ENCODE data around the gene CAMK1D.
A peak's percentile ranks its signal among the peaks of the same experiment; 100 is the strongest.

Gene CAMK1D

DNA sequence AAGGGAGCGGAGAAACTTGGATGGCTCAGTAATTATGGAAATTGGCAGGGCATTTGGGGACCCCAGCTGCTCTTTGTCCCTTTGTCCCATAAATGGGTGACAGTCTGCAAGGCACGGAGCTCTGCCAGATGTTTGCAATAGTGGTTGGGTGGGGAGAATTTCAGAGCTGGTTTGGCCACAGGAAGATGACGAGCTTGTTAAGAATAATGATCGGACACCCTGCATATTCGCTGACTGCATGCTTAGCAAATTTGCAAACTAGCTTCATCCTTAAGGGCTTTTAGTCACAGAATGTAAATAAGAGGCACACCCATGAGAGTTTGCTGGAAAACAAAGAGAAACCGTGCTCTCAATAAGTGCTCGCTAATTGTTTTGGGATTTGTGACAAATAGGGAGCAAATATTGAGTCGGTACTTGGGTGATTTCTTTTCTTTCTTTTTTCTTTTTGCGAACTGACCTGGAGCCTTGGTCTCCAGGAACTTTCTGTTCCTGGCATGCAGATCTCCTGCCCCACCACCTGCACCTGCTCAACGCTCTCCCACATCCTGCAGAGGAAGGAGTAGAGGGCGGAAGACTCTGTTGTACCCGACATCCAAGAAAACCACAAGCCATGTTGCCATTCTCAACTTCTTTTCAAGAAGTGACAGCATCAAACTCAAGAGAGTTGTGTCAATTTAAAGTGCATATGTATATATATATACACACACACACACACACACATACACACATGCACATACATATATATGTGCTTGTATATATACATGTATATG lies 238.9 kb downstream of the CAMK1D start:
- no peak for TF ChIP-seq BCL11A (tag by site-specific recombination; IDR thresholded peaks at IDR 0.05; ENCODE audit: low read depth)
- TF ChIP-seq ZNF514 (tag by site-specific recombination; IDR thresholded peaks at IDR 0.05) = no peak
- no peak for TF ChIP-seq ZNF600 (tag by site-specific recombination; IDR thresholded peaks at IDR 0.05)
- no peak for TF ChIP-seq ZNF548 (tag by site-specific recombination; IDR thresholded peaks at IDR 0.05)
- no peak for TF ChIP-seq ZNF76 (tag by site-specific recombination; IDR thresholded peaks at IDR 0.05; ENCODE audit: borderline replicate concordance, low read depth)
- no peak for TF ChIP-seq ZNF211 (tag by site-specific recombination; IDR thresholded peaks at IDR 0.05; ENCODE audit: low read depth)
- ChIA-PET CTCF (interaction anchor here (0.6 kb wide), 1 partner anchor 831 kb away, joined by 3 read pairs; no protein-coding TSS in a partner anchor), POLR2A (no interaction called here)

DNA sequence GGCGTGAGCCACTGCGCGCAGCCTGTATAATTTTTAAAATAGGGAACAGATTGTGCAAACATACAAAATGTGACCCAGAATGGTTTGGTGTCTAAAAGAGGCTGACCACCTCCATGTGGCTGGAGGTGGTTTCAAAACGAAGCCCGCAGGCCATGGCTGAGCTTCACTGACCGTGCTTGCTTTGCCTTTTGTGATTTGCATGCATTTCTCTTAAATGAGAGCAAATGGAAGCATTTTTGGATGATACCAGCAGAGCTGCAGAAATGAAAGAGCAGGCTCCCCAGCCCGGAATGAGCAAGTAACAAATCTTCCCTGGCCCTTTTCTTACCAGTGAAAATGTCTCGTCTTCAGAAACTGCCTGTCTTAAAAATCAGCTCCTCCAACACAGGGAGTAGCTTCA lies 239.9 kb downstream of the CAMK1D start:
- POLR2A ChIA-PET = no interaction called here
- Histone ChIP-seq H3K4me3 (ENCODE audit: low read depth, low read length) (no peak overlapping the region), H3K9me3 (ENCODE audit: control insufficient read depth, insufficient read depth, low read depth, low read length) (no peaks in the 10 kb centered on the region; the same call in 1 of the 2 replicates), H3K27ac (ENCODE audit: extremely low read depth, low read depth, low read length) (no peak overlapping the region), H3K36me3 (ENCODE audit: control insufficient read depth in 2 of 2, insufficient read depth in 1 of 2, low read length in 2 of 2) (no peaks in the 10 kb centered on the region), H3K4me1 (ENCODE audit: control insufficient read depth, insufficient read depth, low read length) (peaks cover 20% of the 10 kb centered on the region)
- CTCF ChIA-PET = interaction anchor here (0.8 to 1.5 kb wide), 2 partner anchors 9 to 67 kb away, joined by 4 read pairs; no protein-coding TSS in a partner anchor
- TF ChIP-seq ZNF394 (tag by site-specific recombination; IDR thresholded peaks at IDR 0.05; ENCODE audit: borderline replicate concordance) = 0 out of 2 replicates have a peak, but pooled peaks have one; percentile 17
- TF ChIP-seq ZNF324 (tag by site-specific recombination; IDR thresholded peaks at IDR 0.05) = no peak
- TF ChIP-seq KLF10 (tag by site-specific recombination; IDR thresholded peaks at IDR 0.05) = no peak

More for the DNA sequence above, 238.9 kb downstream of the CAMK1D start:
- Histone ChIP-seq H3K27ac (ENCODE audit: extremely low read depth, low read depth, low read length) (no peak overlapping the region), H3K36me3 (ENCODE audit: control insufficient read depth in 2 of 2, insufficient read depth in 1 of 2, low read length in 2 of 2) (no peaks in the 10 kb centered on the region), H3K4me1 (ENCODE audit: control insufficient read depth, insufficient read depth, low read length) (peaks cover 20% of the 10 kb centered on the region), H3K4me3 (ENCODE audit: low read depth, low read length) (no peak overlapping the region), H3K9me3 (ENCODE audit: control insufficient read depth, insufficient read depth, low read depth, low read length) (no peaks in the 10 kb centered on the region; the same call in 1 of the 2 replicates)

- H3K4me3 ChIP-seq (ENCODE audit: low read depth, low read length) = no peak overlapping the region
- no peaks in the 10 kb centered on the region; the same call in 1 of the 2 replicates for H3K9me3 ChIP-seq (ENCODE audit: control insufficient read depth, insufficient read depth, low read depth, low read length)
- CTCF ChIA-PET = interaction anchor here (0.6 to 1.5 kb wide), 3 partner anchors 10 to 66 kb away, joined by 3 to 4 read pairs (median 4); no protein-coding TSS in a partner anchor
- peaks cover 20% of the 10 kb centered on the region for H3K4me1 ChIP-seq (ENCODE audit: control insufficient read depth, insufficient read depth, low read length)
- POLR2A ChIA-PET = no interaction called here
- TF ChIP-seq SETDB1 (IDR thresholded peaks at IDR 0.05; ENCODE audit: insufficient read length, low read length) (no peak), ZFP37 (tag by site-specific recombination; IDR thresholded peaks at IDR 0.05) (no peak), ZNF426 (tag by site-specific recombination; IDR thresholded peaks at IDR 0.05) (no peak), ZBTB7A (tag by site-specific recombination; IDR thresholded peaks at IDR 0.05; ENCODE audit: low read depth) (no peak), WT1 (tag by site-specific recombination; IDR thresholded peaks at IDR 0.05) (no peak), PRDM6 (tag by site-specific recombination; IDR thresholded peaks at IDR 0.05) (no peak), ZNF248 (tag by site-specific recombination; IDR thresholded peaks at IDR 0.05) (no peak), ZNF48 (tag by site-specific recombination; IDR thresholded peaks at IDR 0.05) (no peak), ZNF394 (tag by site-specific recombination; IDR thresholded peaks at IDR 0.05; ENCODE audit: borderline replicate concordance) (no peak), ZBTB1 (tag by site-specific recombination; IDR thresholded peaks at IDR 0.05) (no peak), ZNF354C (tag by site-specific recombination; IDR thresholded peaks at IDR 0.05; ENCODE audit: borderline replicate concordance, low read depth) (no peak), MEIS1 (CRISPR knock-in tag; IDR thresholded peaks at IDR 0.05; ENCODE audit: borderline replicate concordance) (no peak), BCL11B (tag by site-specific recombination; IDR thresholded peaks at IDR 0.05; ENCODE audit: low read depth) (no peak), ZNF555 (tag by site-specific recombination; conservative IDR thresholded peaks at IDR 0.05) (no peak)
- TF ChIP-seq, protein P1, sequence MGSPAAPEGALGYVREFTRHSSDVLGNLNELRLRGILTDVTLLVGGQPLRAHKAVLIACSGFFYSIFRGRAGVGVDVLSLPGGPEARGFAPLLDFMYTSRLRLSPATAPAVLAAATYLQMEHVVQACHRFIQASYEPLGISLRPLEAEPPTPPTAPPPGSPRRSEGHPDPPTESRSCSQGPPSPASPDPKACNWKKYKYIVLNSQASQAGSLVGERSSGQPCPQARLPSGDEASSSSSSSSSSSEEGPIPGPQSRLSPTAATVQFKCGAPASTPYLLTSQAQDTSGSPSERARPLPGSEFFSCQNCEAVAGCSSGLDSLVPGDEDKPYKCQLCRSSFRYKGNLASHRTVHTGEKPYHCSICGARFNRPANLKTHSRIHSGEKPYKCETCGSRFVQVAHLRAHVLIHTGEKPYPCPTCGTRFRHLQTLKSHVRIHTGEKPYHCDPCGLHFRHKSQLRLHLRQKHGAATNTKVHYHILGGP (tag by site-specific recombination; IDR thresholded peaks at IDR 0.05) = no peak
- no peak overlapping the region for H3K27ac ChIP-seq (ENCODE audit: extremely low read depth, low read depth, low read length)
- no peaks in the 10 kb centered on the region for H3K36me3 ChIP-seq (ENCODE audit: control insufficient read depth in 2 of 2, insufficient read depth in 1 of 2, low read length in 2 of 2)
Observed at GRCh38 chr10:12589791-12590190, 240.4 kb downstream of the CAMK1D start.

Data from HEK293 (cell line).